HG02588 (cell line): ENCODE data around the gene SOX18.

Experiments used
- ATAC-seq: cut with Tn5 transposase; IDR thresholded peaks from one replicate; pipeline ENCODE4 v1.9.1; 2021; ENCODE audit warnings: mild to moderate bottlenecking, moderate library complexity; ENCODE audit not compliant: unreplicated experiment

Gene SOX18

GRCh38 chr20:64053841-64054661, 4.6 kb upstream of the SOX18 start:
- no peak for ATAC-seq

DNA sequence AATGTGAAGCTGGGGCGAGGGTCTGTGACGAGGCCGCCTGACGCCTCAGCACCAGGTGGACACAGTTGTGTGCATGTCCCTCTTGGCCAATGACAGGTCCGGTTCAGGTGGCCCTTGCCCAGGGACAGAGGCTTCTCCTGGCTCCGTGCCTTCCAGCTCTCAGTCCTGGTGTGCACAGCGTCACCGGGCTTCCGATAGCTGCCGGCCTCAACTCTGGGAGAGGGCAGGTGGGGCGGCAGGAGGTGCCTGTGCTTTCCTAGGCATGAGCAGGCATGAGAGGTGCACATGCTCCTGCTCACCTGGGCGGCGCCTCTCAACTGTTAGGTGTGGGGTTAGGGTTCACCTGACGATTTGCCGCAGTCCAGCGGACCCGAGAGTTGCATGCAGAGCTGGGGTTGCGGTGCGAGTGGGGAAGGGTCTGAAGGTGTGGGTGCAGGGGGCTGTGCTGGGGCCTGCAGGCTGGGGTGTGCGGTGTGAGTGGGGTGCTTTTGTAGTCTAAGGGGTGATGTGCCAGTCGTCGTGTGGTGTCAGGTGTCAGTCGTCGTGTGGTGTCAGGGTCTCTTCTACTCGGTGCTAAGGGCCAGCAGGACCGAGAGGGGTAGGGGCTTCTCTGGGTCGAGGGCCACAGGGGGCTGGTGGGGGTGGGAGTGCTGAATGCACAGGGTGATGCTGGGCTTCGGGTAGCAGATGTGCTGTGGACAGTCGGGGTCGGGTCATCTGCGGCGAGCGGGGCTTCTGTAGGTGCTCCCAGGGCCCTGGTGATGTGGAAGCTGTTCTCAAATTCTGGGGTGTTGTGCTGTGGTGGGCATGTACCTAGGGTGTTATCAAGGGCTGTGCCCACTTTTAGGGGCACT, 3.8 kb upstream of the SOX18 start:
- ATAC-seq = no peak

- ATAC-seq = no peak
These were observed 2.9 kb upstream of the SOX18 start for GRCh38 chr20:64052326-64052722.

GRCh38 chr20:64051561-64052325, 2.3 kb upstream of the SOX18 start:
- ATAC-seq = no peak

DNA sequence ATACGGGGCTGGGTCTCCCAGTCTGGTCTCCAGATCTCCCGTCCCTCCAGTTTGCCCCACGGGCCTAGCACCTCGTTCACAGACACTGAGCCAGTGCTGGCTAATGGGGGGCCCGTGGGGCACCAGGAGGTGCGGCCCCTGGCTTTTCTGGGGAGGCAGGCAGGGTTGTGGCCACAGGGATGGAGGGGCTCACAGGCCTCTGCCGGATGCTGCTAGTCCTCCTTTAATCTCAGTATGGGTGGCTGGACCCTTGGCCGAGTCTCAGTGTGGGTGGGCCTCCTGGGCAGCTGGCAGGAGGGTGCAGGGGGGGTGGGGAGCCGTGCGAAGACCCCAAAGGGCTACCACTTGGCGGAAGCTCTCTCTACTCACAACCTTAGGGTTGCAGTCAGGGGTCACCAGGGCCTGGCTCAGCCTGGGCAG, 1.6 kb upstream of the SOX18 start:
- ATAC-seq = no peak

DNA sequence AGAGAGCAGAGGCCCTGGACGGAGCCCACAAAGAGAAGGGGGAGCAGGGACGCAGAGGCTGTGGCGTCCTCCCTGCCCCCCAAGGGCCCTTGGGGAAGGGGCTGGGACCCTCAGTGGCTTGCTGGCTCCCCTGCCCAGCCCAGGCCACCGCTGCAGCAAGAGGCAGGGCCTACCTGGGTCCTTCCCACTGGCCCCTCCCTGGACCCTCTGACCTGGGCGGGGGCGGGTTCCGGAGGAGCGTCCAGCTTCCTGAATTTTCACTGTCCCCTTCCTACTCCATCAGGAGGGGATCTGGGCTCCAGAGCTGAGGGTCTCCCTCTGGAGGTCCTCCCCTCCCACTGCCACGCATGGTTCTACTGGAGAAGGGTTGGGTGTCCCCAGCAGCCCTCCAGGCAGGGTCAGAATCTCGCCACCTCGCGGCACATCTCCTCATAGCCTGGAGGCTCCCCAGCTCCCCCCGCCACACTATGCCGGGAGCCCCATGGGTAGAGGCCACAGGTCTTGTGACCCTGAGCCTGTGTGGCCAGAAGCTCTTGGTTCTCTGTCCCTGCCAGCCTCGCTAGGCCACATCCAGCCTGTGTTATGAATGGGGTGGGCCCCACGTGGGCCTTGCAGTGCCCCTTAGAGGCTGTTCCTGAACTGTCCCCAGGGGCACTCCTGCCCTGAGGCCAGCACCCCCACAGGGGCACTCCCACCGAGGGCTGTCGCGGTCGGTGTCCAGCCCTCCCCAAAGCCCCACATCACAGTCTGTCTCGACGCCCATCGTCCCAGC, 1.0 kb upstream of the SOX18 start:
- no peak for ATAC-seq

GRCh38 chr20:64049878-64050260, 430 bp upstream of the SOX18 start:
- no peak for ATAC-seq

GRCh38 chr20:64048402-64049044, 916 bp downstream of the SOX18 start:
- ATAC-seq = no peak

GRCh38 chr20:64047968-64048401, 1.5 kb downstream of the SOX18 start:
- ATAC-seq = no peak

DNA sequence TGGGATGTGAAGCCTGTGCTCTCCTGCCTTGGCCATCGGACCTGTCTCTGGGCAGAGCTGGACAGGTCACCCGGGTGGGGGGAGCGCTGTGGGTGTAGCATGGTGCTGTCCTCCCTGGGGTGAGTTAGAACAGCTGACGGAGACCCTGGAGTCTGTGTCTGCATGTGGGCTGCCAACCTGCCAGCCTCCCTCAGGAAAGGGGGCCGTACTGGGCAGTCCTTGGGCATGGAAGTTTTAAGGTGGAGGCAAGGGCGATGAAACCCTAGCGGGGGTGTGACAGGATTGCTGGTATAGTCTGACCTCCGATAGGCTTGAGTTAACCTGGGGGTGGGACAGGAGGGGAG, 2.4 kb downstream of the SOX18 start:
- no peak for ATAC-seq

- no peak for ATAC-seq
These were observed 4.0 kb downstream of the SOX18 start for GRCh38 chr20:64045346-64046011.

GRCh38 chr20:64044484-64045247, 4.8 kb downstream of the SOX18 start:
- no peak for ATAC-seq

DNA sequence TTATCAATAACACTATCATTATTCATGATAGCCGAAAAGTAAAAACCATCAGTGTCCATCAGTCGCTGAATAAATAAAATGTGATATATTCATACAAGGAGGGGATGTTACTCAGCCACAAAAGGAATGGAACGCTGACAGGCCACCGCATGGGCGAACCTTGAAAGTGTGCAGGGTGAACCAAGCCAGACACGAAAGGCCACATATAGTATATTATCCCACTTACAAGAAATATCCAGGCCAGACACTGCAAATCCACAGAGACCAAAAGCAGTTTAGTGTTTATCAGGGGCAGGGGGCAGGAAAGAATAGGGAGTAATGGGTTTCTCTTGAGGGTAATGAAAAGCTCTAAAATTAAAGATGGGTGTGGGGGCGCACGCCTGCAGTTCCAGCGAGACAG, 5.7 kb downstream of the SOX18 start:
- no peak for ATAC-seq

DNA sequence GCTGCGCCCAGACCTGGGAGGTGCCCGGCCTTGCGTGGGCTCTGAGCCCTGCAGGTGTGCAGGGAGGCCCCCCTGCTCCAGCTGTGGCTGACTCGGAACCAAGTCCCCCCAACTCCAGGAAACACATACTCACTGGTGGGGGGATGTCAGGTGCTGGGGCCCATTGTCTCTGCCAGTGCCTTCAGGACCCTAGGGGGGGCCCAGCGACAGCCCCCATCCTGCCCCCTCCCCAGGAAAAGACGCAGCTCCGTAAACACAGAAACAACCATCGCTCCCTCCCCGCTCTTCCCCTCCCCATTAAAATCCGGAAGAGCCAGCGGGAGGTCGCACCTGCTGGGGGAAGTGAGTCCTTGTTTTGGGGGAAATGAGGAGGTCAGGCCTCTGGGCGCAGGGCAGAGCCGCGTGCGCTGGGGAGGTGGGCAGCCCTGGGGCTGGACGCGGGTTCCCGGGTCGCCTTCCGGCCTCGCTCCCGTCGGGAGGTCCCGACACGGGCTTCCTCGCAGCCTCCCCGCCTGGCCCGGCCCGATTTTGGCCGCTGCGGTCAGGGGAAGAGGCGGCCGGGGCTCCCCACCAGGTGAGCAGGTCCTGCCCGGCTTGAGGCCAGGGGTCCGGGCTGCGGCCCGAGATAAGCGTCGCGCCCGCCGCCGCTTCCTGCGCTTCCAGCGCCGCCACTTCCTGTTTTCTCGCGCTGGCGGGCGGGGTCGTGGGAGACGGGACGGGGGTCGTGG, 7.2 kb downstream of the SOX18 start:
- no peak for ATAC-seq

DNA sequence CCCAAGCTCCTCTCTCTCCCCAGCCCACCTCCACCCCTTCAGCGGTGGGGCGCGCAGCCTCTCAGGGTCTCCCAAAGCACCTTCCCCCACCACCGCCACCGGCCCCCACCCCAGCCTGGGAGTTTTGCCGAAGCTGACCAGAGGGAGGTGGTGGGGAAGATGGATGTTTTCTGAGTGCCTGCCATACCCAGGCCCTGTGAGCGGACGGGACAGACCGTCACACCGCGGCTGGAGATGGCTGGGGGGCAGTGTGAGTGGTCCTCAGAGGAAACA, 7.7 kb downstream of the SOX18 start:
- ATAC-seq = no peak

- no peak for ATAC-seq
These were observed 8.2 kb downstream of the SOX18 start for GRCh38 chr20:64041040-64041780.

DNA sequence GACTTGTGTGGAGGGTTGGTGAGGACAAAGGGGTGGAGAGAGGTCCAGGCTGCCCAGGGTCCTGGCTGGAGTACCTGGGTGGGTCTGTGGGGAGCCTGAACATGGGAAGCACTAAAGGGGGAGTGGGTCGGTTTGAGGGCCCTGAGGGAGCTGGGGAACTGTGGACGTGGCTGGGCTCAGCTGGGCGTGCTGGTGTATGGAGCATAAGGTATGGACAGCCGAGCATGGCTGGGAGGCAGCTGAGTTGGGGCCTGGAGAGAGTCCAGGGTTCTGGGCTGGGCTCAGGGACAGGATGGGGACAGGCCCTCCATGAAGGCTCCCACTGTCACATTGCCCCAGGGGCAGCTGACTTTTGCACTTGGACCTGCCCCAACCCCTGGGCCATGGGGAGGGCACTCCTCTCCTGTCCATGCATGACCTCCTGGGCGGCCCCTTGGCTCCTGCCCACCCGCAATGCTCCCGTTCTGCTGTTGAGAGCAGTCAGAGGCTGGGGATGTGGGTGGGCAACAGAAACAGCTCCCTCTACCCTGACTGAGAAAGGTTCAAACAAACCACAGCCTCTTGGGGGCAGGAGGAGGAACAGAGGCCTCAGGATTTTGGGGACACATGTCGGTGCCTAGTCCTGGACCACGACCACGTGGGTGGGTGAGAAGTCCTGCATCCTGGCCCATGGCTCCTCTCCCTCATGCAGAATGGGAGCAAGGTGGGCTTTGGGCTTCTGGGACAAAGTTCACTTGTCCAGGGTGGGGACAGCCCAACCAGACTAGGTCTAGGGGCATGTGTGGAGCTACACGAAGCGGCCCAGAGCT, 9.0 kb downstream of the SOX18 start:
- ATAC-seq = no peak
